CD4-positive, CD25-positive, alpha-beta regulatory T cell (primary cell): ENCODE results near the gene SCFD1. TPM values are rescaled to one million over a fixed set of nuclear protein-coding genes. Genes with fewer than 3 reads are reported as not detected.

Source experiments
- ATAC-seq, 2 donors: fragments of 150-1000 bp; cut with Tn5 transposase; one replicate each; pipeline ENCODE4 v1.10.0; 2021; ENCODE audit warnings: low read depth in 2 of 2, moderate number of reproducible peaks in 2 of 2, moderate library complexity in 1 of 2
- DNase-seq, 3 donors: peaks; one replicate each; pipeline versions ENCODE4 v3.0.0 to v3.0.0-alpha.2; 2012 to 2022; ENCODE audit warnings: mixed read lengths in 1 of 3
- H3K27ac ChIP-seq: one replicate; pipeline ENCODE4 v1.7.0; 2013; ENCODE audit warnings: mild to moderate bottlenecking, low read length; ENCODE audit not compliant: insufficient read depth, poor library complexity, severe bottlenecking
- H3K27me3 ChIP-seq: one replicate; pipeline ENCODE4 v1.7.0; 2013; ENCODE audit warnings: low read length; ENCODE audit not compliant: control insufficient read depth, insufficient read depth
- H3K36me3 ChIP-seq: one replicate; pipeline ENCODE4 v1.7.0; 2013; ENCODE audit warnings: mild to moderate bottlenecking, low read length, moderate library complexity; ENCODE audit not compliant: control insufficient read depth, insufficient read depth
- H3K4me1 ChIP-seq: 2 replicates; pipeline ENCODE4 v1.7.0; 2013; ENCODE audit warnings: mild to moderate bottlenecking, low read length; ENCODE audit not compliant: insufficient read depth, control insufficient read depth, poor library complexity, severe bottlenecking
- H3K4me3 ChIP-seq: one replicate; pipeline ENCODE4 v1.7.0; 2013; ENCODE audit warnings: low read depth, mild to moderate bottlenecking, low read length, moderate library complexity
- H3K9me3 ChIP-seq, 2 experiments: 1 replicate in 1 of 2; 2 replicates in 1 of 2; pipeline ENCODE4 v1.7.0; 2013; ENCODE audit warnings: low read length in 2 of 2, mild to moderate bottlenecking in 1 of 2, moderate library complexity in 1 of 2; ENCODE audit not compliant: control insufficient read depth in 2 of 2
- H3K27ac Mint-ChIP-seq, 3 donors: one replicate each; pipeline ENCODE4 v1.8.0; 2020 to 2022; ENCODE audit warnings: mild to moderate bottlenecking in 3 of 3, mixed read lengths in 3 of 3, moderate library complexity in 2 of 3
- H3K27me3 Mint-ChIP-seq: one replicate; pipeline ENCODE4 v1.8.0; 2022; ENCODE audit warnings: mild to moderate bottlenecking, mixed read lengths
- H3K36me3 Mint-ChIP-seq: one replicate; pipeline ENCODE4 v1.8.0; 2020; ENCODE audit warnings: mixed read lengths
- H3K4me1 Mint-ChIP-seq, 4 donors: one replicate each; pipeline ENCODE4 v1.8.0; 2020 to 2022; ENCODE audit warnings: mixed read lengths in 4 of 4, mild to moderate bottlenecking in 1 of 4
- H3K4me3 Mint-ChIP-seq, 4 donors: one replicate each; pipeline ENCODE4 v1.8.0; 2020 to 2022; ENCODE audit warnings: mild to moderate bottlenecking in 4 of 4, mixed read lengths in 4 of 4, moderate library complexity in 3 of 4
- H3K9me3 Mint-ChIP-seq, 7 donors: one replicate each; pipeline ENCODE4 v1.8.0; 2020 to 2022; ENCODE audit warnings: mixed read lengths in 7 of 7, mild to moderate bottlenecking in 3 of 7, moderate library complexity in 2 of 7
- polyA plus RNA-seq, 4 donors: library from polyadenylated mRNA; unstranded; fragments of 300-500 nt; fragmentation: Illumina TruSeq; gene quantifications; one replicate each; pipeline ENCODE4 v1.2.3, GENCODE V29; 2021
- total RNA-seq: library from RNA; stranded (reverse); gene quantifications from one replicate; pipeline ENCODE4 v1.2.3, GENCODE V29; 2022

The SCFD1 gene
- total and polyA plus RNA-seq, 5 donors from 2014 or later, result 56.1 to 86.6 (median 63.3) TPM

- no peak overlapping the region for H3K27ac ChIP-seq
- peaks cover 47% of the 10 kb centered on the region for H3K36me3 ChIP-seq
- DNase-seq (no peak), ATAC-seq (no peak)
- Mint-ChIP-seq H3K27ac (no peak overlapping the region), H3K27me3 (no peaks in the 10 kb centered on the region), H3K36me3 (peaks cover 39% of the 10 kb centered on the region), H3K9me3 (no peaks in the 10 kb centered on the region), H3K4me1 (peaks cover 0 to 17% (median 3%) of the 10 kb centered on the region in 4 donors), H3K4me3 (no peak overlapping the region)
- no peaks in the 10 kb centered on the region for H3K4me1 ChIP-seq
- no peak overlapping the region for H3K4me3 ChIP-seq
- no peaks in the 10 kb centered on the region for H3K27me3 ChIP-seq
- no peaks in the 10 kb centered on the region for H3K9me3 ChIP-seq
Observed at GRCh38 chr14:30708157-30708556, 86.0 kb downstream of the SCFD1 start.

- H3K4me3 Mint-ChIP-seq, result no peak overlapping the region
- no peaks in the 10 kb centered on the region for H3K9me3 ChIP-seq
- no peak overlapping the region for H3K27ac Mint-ChIP-seq
- H3K36me3 ChIP-seq, result peaks cover 43% of the 10 kb centered on the region
- peaks cover 0 to 13% (median 3%) of the 10 kb centered on the region in 4 donors for H3K4me1 Mint-ChIP-seq
- no peak overlapping the region for H3K4me3 ChIP-seq
- H3K36me3 Mint-ChIP-seq, result peaks cover 36% of the 10 kb centered on the region
- no peak for ATAC-seq
- H3K27me3 ChIP-seq, result no peaks in the 10 kb centered on the region
- H3K27ac ChIP-seq, result no peak overlapping the region
- no peaks in the 10 kb centered on the region for H3K9me3 Mint-ChIP-seq
- H3K27me3 Mint-ChIP-seq, result no peaks in the 10 kb centered on the region
- no peak for DNase-seq
- no peaks in the 10 kb centered on the region for H3K4me1 ChIP-seq
Observed at GRCh38 chr14:30709201-30709600, 87.1 kb downstream of the SCFD1 start.

GRCh38 chr14:30710876-30711275 lies 88.8 kb downstream of the SCFD1 start:
- H3K9me3 Mint-ChIP-seq, result no peaks in the 10 kb centered on the region
- peaks cover 0 to 9% (median 3%) of the 10 kb centered on the region in 4 donors for H3K4me1 Mint-ChIP-seq
- H3K27ac ChIP-seq, result no peak overlapping the region
- no peaks in the 10 kb centered on the region for H3K9me3 ChIP-seq
- H3K36me3 Mint-ChIP-seq, result peaks cover 26% of the 10 kb centered on the region
- H3K4me1 ChIP-seq, result no peaks in the 10 kb centered on the region
- no peak for ATAC-seq
- H3K27me3 Mint-ChIP-seq, result no peaks in the 10 kb centered on the region
- H3K4me3 ChIP-seq, result no peak overlapping the region
- H3K27ac Mint-ChIP-seq, result peak overlapping the region in 1 of 3 donors; percentile 6
- H3K4me3 Mint-ChIP-seq, result no peak overlapping the region
- DNase-seq, result no peak
- H3K27me3 ChIP-seq, result no peaks in the 10 kb centered on the region
- H3K36me3 ChIP-seq, result peaks cover 38% of the 10 kb centered on the region

GRCh38 chr14:30719137-30719536 lies 97.0 kb downstream of the SCFD1 start:
- peaks cover 4 to 15% (median 14%) of the 10 kb centered on the region in 4 donors for H3K4me1 Mint-ChIP-seq
- H3K27ac Mint-ChIP-seq, result peak overlapping the region in 1 of 3 donors; percentile 5
- Histone ChIP-seq H3K36me3 (peaks cover 26% of the 10 kb centered on the region), H3K4me3 (no peak overlapping the region), H3K27ac (no peak overlapping the region), H3K27me3 (no peaks in the 10 kb centered on the region), H3K4me1 (no peaks in the 10 kb centered on the region), H3K9me3 (no peaks in the 10 kb centered on the region)
- peaks cover 0 to 3% (median 0%) of the 10 kb centered on the region in 7 donors for H3K9me3 Mint-ChIP-seq
- H3K27me3 Mint-ChIP-seq, result no peaks in the 10 kb centered on the region
- H3K36me3 Mint-ChIP-seq, result peaks cover 34% of the 10 kb centered on the region
- DNase-seq (no peak), ATAC-seq (no peak)
- H3K4me3 Mint-ChIP-seq, result no peak overlapping the region

GRCh38 chr14:30725763-30726162 lies 103.6 kb downstream of the SCFD1 start:
- peak overlapping the region in 1 of 3 donors; percentile 51 for H3K27ac Mint-ChIP-seq
- H3K36me3 Mint-ChIP-seq, result peaks cover 69% of the 10 kb centered on the region

GRCh38 chr14:30728471-30728870 lies 106.4 kb downstream of the SCFD1 start:
- H3K27me3 Mint-ChIP-seq, result no peaks in the 10 kb centered on the region
- peaks cover 0 to 4% (median 3%) of the 10 kb centered on the region in 7 donors for H3K9me3 Mint-ChIP-seq
- no peak overlapping the region for H3K4me3 ChIP-seq
- H3K9me3 ChIP-seq, result no peaks in the 10 kb centered on the region
- peak overlapping the region in 1 of 3 donors; percentile 53 for H3K27ac Mint-ChIP-seq
- H3K27me3 ChIP-seq, result no peaks in the 10 kb centered on the region
- ATAC-seq (no peak), DNase-seq (no peak)
- H3K36me3 ChIP-seq, result peaks cover 54% of the 10 kb centered on the region
- no peak overlapping the region for H3K27ac ChIP-seq
- H3K4me1 ChIP-seq, result no peaks in the 10 kb centered on the region
- no peak overlapping the region for H3K4me3 Mint-ChIP-seq
- H3K36me3 Mint-ChIP-seq, result peaks cover 70% of the 10 kb centered on the region
- peaks cover 10 to 16% (median 13%) of the 10 kb centered on the region in 4 donors for H3K4me1 Mint-ChIP-seq

More at GRCh38 chr14:30725763-30726162, 103.6 kb downstream of the SCFD1 start:
- H3K4me3 Mint-ChIP-seq, result no peak overlapping the region
- Histone ChIP-seq H3K4me3 (no peak overlapping the region), H3K36me3 (peaks cover 52% of the 10 kb centered on the region), H3K9me3 (no peaks in the 10 kb centered on the region), H3K27ac (no peak overlapping the region), H3K4me1 (no peaks in the 10 kb centered on the region), H3K27me3 (no peaks in the 10 kb centered on the region)
- H3K4me1 Mint-ChIP-seq, result peaks cover 10 to 25% (median 19%) of the 10 kb centered on the region in 4 donors
- DNase-seq (no peak), ATAC-seq (no peak)
- no peaks in the 10 kb centered on the region for H3K27me3 Mint-ChIP-seq
- peaks cover 0 to 5% (median 4%) of the 10 kb centered on the region in 7 donors for H3K9me3 Mint-ChIP-seq

GRCh38 chr14:30737916-30738315 lies 115.8 kb downstream of the SCFD1 start:
- H3K9me3 ChIP-seq, result no peaks in the 10 kb centered on the region
- no peak overlapping the region for H3K27ac Mint-ChIP-seq
- DNase-seq (no peak), ATAC-seq (no peak)
- peaks cover 34% of the 10 kb centered on the region for H3K36me3 ChIP-seq
- peaks cover 18% of the 10 kb centered on the region for H3K27me3 Mint-ChIP-seq
- no peak overlapping the region for H3K27ac ChIP-seq
- H3K4me1 Mint-ChIP-seq, result no peaks in the 10 kb centered on the region
- peaks cover 24% of the 10 kb centered on the region for H3K36me3 Mint-ChIP-seq
- H3K4me1 ChIP-seq, result no peaks in the 10 kb centered on the region
- no peak overlapping the region for H3K4me3 Mint-ChIP-seq
- no peak overlapping the region for H3K4me3 ChIP-seq
- peaks cover 0 to 4% (median 0%) of the 10 kb centered on the region in 7 donors for H3K9me3 Mint-ChIP-seq
- H3K27me3 ChIP-seq, result no peaks in the 10 kb centered on the region

GRCh38 chr14:30738978-30739377 lies 116.9 kb downstream of the SCFD1 start:
- Histone ChIP-seq H3K9me3 (no peaks in the 10 kb centered on the region), H3K4me3 (no peak overlapping the region), H3K27me3 (no peaks in the 10 kb centered on the region), H3K36me3 (peaks cover 28% of the 10 kb centered on the region), H3K27ac (no peak overlapping the region), H3K4me1 (no peaks in the 10 kb centered on the region)
- no peak for ATAC-seq
- Mint-ChIP-seq H3K4me1 (no peaks in the 10 kb centered on the region), H3K4me3 (no peak overlapping the region), H3K27me3 (peaks cover 18% of the 10 kb centered on the region), H3K27ac (no peak overlapping the region), H3K9me3 (peaks cover 0 to 5% (median 0%) of the 10 kb centered on the region in 7 donors), H3K36me3 (peaks cover 24% of the 10 kb centered on the region)
- DNase-seq, result no peak
